HG02678 (cell line): Measurements from ENCODE around the gene TAF15.

Experiments
- ATAC-seq: cut with Tn5 transposase; IDR thresholded peaks from one replicate; pipeline ENCODE4 v1.9.1; 2021; ENCODE audit warnings: mild to moderate bottlenecking, moderate library complexity; ENCODE audit not compliant: unreplicated experiment

Gene TAF15

GRCh38 chr17:35817196-35817595, 7.9 kb downstream of the TAF15 start:
- ATAC-seq, result no peak

DNA sequence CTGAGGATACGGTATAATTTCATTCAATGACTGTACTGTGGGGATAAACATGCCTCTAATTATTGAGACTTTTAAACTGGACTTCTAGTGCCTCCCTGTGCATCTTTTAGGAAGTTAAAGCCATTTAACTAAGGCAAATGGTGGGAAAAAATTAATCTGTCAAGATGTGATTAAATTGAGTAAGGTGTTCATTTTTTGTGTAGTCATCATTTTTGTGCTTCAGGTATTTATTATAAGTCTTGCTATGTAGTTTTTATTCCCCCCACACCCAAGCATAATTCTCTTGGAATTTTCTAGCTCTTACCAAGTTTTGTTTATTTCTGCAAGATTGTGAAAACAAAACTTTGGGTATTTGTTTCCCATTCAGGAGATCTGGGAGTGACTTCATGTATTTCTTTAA, 10.2 kb downstream of the TAF15 start:
- no peak for ATAC-seq

GRCh38 chr17:35821308-35821707, 12.0 kb downstream of the TAF15 start:
- ATAC-seq, result no peak

GRCh38 chr17:35825206-35825605, 15.9 kb downstream of the TAF15 start:
- no peak for ATAC-seq

DNA sequence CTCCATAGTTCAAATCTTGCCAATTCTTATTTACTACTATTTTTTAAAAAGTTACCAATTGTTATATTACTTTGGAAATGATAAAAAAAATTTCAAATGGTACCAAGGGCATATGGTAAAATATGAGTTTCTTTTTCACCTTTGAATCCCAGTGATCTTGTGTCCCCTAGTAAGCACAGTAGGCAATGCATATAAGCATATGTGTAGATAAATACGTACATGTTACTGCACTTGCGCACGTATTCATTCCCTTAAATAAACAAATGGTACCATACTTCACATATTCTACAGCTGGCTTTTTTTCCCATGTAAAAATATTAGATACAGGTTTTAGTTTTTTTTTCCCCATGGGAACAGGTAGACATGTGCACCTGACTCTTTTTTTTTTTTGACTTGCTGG, 31.8 kb downstream of the TAF15 start:
- ATAC-seq, result no peak

- no peak for ATAC-seq
These were observed 32.2 kb downstream of the TAF15 start for GRCh38 chr17:35841505-35841904.

DNA sequence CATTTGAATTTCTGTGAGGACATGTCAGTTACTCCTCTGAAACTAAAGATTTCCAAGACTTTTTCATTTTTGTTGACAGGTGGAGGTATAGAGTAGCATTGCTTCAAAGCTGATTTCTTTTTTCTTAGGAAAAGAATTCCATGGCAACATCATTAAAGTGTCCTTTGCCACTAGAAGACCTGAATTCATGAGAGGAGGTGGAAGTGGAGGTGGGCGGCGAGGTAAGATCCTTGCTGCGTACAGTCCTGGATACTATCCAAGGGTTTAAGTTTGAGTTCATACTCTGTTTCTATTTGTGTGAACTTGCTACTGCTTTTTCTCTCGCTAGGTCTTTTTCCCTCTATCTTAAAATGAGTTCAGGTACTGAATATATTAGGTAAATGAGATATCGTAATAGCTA, 33.0 kb downstream of the TAF15 start:
- no peak for ATAC-seq

GRCh38 chr17:35843698-35844097, 34.4 kb downstream of the TAF15 start:
- ATAC-seq, result no peak

DNA sequence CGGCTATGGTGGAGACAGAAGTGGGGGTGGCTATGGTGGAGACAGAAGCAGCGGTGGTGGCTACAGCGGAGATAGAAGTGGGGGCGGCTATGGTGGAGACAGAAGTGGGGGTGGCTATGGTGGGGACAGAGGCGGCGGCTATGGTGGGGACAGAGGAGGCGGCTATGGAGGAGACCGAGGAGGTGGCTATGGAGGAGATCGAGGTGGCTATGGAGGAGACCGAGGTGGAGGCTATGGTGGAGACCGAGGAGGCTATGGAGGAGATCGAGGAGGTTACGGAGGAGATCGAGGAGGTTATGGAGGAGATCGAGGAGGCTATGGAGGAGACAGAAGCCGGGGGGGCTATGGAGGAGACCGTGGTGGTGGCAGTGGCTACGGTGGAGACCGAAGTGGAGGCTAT, 35.3 kb downstream of the TAF15 start:
- no peak for ATAC-seq

- ATAC-seq, result no peak
These were observed 36.9 kb downstream of the TAF15 start for GRCh38 chr17:35846055-35846809.

- ATAC-seq, result no peak
These were observed 37.7 kb downstream of the TAF15 start for GRCh38 chr17:35847006-35847405.

GRCh38 chr17:35847633-35848373, 38.5 kb downstream of the TAF15 start:
- ATAC-seq, result no peak

DNA sequence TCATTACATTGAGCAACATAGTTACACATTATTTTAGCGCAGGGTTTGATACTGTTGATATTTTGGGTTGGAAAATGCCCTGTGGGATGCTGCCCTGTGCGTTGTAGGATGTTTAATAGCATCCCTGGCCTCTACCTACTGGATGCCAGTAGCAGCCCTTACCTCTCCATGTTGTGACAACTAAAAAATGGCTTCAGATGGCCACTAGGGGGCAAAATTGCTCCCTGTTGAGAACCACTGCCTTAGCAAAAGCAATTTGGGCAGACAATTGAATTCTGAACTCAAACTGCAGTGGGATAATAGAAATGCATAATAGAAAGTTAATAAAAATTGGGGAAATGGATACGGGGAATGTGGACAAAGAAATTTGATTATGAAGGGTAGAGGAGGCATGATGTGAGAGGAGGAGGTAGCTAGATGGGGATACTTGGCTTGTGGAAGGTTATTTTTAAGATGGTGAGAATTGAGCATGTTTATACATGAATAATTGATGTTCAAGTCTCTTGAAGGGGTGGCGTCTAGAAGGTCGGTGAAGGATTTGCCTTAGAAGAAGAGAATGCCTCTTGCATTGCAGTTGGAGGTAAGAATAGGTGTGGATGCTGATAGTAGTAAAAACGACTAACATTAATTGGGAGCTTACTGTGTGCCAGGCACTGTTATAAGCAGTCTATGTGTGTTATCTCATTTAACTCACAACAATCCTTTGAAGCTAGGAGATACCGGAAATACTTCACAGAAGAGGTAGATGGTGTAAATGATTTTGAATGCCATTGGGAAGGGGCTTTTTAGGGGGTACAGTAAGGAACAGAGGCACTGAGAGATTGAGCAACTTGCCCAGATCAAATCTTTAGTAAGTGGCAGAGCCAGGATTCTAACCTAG, 40.4 kb downstream of the TAF15 start:
- no peak for ATAC-seq

DNA sequence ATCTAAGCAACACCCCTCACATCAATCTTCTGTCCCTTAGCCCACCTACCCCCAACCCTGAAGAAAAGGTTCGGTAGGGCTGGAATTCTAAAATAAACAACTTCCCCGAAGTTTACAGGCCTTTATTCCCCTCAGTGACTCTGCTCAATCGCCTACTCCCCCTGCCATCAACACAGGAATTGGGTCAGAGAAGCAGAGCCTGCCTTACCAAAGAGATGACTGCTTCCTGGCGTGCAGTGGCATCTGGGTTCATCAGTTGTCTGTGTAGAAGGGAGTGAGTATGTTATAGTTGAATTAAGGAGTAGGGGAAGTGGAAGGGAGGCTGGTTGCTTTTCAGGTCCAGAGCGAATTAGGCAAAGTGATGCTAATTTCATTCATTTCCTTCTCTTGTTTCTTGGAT, 46.7 kb downstream of the TAF15 start:
- no peak for ATAC-seq

- no peak for ATAC-seq
These were observed 47.3 kb downstream of the TAF15 start for GRCh38 chr17:35856603-35857002.

DNA sequence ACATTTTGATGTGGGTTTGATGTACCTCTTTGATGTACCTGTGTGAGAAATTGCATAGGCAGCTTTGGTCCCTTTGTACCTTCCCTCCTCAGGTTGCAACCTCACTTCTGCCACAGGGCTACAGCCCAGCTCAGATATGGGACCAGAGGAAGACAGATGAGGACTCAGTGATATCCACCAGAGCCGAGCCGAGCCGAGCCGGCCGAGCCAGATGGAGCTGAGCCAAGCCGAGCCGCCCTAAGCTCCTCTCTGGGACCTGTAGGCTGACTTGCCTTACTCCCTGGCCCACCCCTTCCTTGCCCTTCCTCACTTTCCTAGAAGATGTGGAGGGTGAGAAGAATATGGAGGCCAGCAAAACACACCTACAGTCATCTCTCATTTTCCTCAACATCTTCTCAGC, 55.6 kb downstream of the TAF15 start:
- no peak for ATAC-seq

DNA sequence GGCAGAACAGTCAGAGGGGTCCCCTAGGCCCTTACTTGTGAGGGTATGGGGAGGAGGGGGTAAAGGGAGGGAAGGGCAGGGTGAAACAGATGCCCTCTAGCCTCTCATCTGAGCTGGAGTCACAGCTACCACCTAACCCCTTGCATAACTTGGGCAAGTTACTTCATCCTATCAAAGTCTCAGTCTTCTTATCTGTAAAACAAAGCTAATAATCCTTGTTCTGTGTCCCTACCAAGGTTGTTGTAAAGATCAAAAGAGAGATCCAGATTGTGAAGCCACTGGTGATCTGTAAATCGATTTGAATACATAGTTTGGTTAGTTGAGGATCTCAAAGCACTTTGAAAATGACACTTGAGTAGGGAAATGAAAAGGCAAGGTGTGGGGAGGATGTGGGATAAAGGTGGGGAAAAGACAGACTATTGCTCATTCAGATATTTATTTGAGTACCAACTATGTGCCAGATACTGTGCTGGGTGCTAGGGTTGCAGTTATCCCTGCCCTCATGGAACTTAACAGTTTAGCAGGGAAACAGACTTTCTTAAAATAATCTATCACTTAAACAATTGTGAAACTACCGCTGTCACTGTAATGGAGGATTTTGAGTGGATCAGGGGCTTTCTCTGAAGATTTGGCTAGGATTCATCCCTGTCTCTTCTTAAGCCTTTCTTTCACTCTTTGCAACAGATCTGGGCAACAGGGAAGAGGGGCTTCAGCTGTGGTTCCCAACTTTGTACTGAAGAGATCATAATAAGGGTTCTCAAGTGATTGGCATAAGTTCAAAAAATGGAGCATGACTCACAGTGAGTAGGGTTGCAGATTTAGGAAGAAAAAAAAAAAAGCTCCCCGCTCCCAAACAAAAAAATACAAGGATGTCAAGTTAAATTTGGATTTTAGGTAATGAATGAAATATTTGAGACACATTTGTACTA, 56.4 kb downstream of the TAF15 start:
- no peak for ATAC-seq

DNA sequence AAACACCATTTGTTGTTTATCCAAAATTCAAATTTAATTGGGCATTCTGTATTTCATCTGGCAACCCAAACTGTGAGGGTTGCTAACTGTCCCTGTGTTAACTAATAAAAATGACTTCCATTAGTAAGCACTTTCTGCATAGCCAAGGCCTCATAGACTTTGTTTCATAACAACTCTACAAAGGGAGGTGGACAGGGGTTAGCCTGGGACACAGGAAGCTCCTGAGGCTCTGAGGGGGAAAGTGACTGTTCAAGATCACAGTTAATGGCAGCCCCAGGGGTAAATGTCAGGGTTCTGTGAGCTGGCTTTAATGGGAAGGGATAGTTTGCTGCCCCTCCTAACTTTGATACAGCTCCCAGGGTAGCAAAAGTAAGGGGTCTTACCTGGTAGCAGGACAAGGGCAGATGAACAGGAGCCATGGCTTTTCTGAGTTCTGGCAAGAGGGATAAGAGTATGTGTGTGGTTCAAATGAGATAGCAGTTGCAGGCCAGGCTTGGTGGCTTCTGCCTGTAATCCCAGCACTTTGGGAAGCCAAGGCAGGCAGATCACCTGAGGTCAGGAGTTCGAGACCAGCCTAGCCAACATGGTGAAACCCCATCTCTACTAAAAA, 57.2 kb downstream of the TAF15 start:
- no peak for ATAC-seq

- no peak for ATAC-seq
These were observed 58.3 kb downstream of the TAF15 start for GRCh38 chr17:35867574-35867973.

DNA sequence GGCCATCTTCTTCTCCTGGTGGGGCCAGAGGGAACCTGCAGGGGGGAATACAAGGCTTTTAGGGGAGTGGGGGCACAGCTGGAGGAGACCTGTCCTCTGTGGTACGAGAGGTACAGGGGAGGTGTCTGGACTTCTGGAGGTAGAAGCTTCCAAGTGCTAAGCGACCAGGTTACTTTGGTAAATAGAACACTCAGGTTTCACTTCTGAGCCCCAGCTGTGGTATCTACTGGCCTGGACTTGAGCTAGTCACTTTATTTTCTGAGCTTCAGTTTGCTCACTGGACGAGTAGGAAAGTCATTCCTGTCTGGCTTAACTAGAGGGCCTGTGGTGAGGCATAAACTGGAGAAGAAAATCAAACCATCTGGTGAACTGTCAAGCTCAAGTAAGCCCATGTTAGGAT, 59.5 kb downstream of the TAF15 start, which contains the start of gene HEATR9:
TSS of gene HEATR9 (minus strand) at position 155 of the 400 bp plus-strand sequence. CDS start at position 6, 149 bp downstream.
- no peak for ATAC-seq
